WTC11 (cell line): ENCODE measurements around the gene SLU7. TPM values are rescaled to one million over a fixed set of nuclear protein-coding genes. Genes with fewer than 3 reads are reported as not detected.

Source experiments
- ATAC-seq: fragments of 200-7000 bp; cut with Tn5 transposase; 2 replicates; pipeline ENCODE4 v1.10.0; 2021; ENCODE audit warnings: mild to moderate bottlenecking, moderate library complexity
- CTCF ChIA-PET: fragments of 300-600 bp; sonication (Branson Sonifier 250); formaldehyde crosslinking; loops from one replicate; lab custom pipeline; 2021; ENCODE audit warnings: antibody characterized with exemption; lab: Charles Lee
- POLR2A ChIA-PET: fragments of 350-600 bp; sonication (Branson Sonifier 250); formaldehyde crosslinking; loops from one replicate; lab custom pipeline; 2021; ENCODE audit warnings: antibody characterized with exemption; lab: Charles Lee
- DNase-seq: peaks from one replicate; pipeline ENCODE4 v3.0.0; 2021; ENCODE audit warnings: low spot score
- H3K27ac Mint-ChIP-seq: 2 replicates; pipeline ENCODE4 v1.8.0; 2021; ENCODE audit warnings: mixed read lengths
- H3K27me3 Mint-ChIP-seq: 2 replicates; pipeline ENCODE4 v1.8.0; 2021; ENCODE audit warnings: low read depth, mild to moderate bottlenecking, moderate library complexity, mixed read lengths
- H3K36me3 Mint-ChIP-seq: 2 replicates; pipeline ENCODE4 v1.8.0; 2021; ENCODE audit warnings: mixed read lengths
- H3K4me1 Mint-ChIP-seq: 2 replicates; pipeline ENCODE4 v1.8.0; 2022; ENCODE audit warnings: mixed read lengths
- H3K4me3 Mint-ChIP-seq: 2 replicates; pipeline ENCODE4 v1.8.0; 2021; ENCODE audit warnings: mild to moderate bottlenecking, moderate library complexity, mixed read lengths
- H3K9me3 Mint-ChIP-seq: 2 replicates; pipeline ENCODE4 v1.8.0; 2021; ENCODE audit warnings: mixed read lengths
- ATF1 ChIP-seq: sonication (generic); formaldehyde crosslinking; IDR thresholded peaks from 2 replicates; pipeline ENCODE4 v1.8.1; 2023; ENCODE audit warnings: mild to moderate bottlenecking, moderate library complexity, missing genetic modification reagents
- ATF3 ChIP-seq: sonication (generic); formaldehyde crosslinking; conservative IDR thresholded peaks from 2 replicates; pipeline ENCODE4 v1.8.1; 2022; ENCODE audit warnings: mild to moderate bottlenecking, missing genetic modification reagents
- CREB1 ChIP-seq: sonication (generic); formaldehyde crosslinking; IDR thresholded peaks from 2 replicates; pipeline ENCODE4 v1.8.0; 2023; ENCODE audit warnings: mild to moderate bottlenecking, missing genetic modification reagents
- CREM ChIP-seq: sonication (generic); formaldehyde crosslinking; IDR thresholded peaks from 2 replicates; pipeline ENCODE4 v1.8.1; 2022; ENCODE audit warnings: mild to moderate bottlenecking, missing genetic modification reagents, moderate library complexity
- CTCF ChIP-seq: fragments of 200-600 bp; IDR thresholded peaks from 2 replicates; pipeline ENCODE4 v1.8.0; 2022; ENCODE audit warnings: antibody characterized with exemption
- E2F1 ChIP-seq: sonication (generic); formaldehyde crosslinking; IDR thresholded peaks from 2 replicates; pipeline ENCODE4 v1.8.0; 2022; ENCODE audit warnings: mild to moderate bottlenecking, missing genetic modification reagents
- ELF4 ChIP-seq: sonication (generic); formaldehyde crosslinking; IDR thresholded peaks from 2 replicates; pipeline ENCODE4 v1.8.1; 2022; ENCODE audit warnings: low read depth, mild to moderate bottlenecking, moderate library complexity, missing genetic modification reagents
- ERG ChIP-seq: fragments of 250-450 bp; sonication (Bioruptor Pico); IDR thresholded peaks from 2 replicates; pipeline ENCODE4 v1.8.0; 2021; ENCODE audit warnings: mild to moderate bottlenecking
- FOXP1 ChIP-seq: sonication (generic); formaldehyde crosslinking; IDR thresholded peaks from 2 replicates; pipeline ENCODE4 v1.8.0; 2022; ENCODE audit warnings: missing genetic modification reagents, mild to moderate bottlenecking, moderate library complexity, borderline replicate concordance
- HMGXB4 ChIP-seq: sonication (generic); formaldehyde crosslinking; IDR thresholded peaks from 2 replicates; pipeline ENCODE4 v1.8.1; 2023; ENCODE audit warnings: mild to moderate bottlenecking, moderate library complexity, missing genetic modification reagents
- JAZF1 ChIP-seq: fragments of 250-450 bp; sonication (Bioruptor Pico); IDR thresholded peaks from 2 replicates; pipeline ENCODE4 v1.9.0; 2021; ENCODE audit warnings: moderate library complexity, mild to moderate bottlenecking, inconsistent platforms
- JUN ChIP-seq: sonication (generic); formaldehyde crosslinking; IDR thresholded peaks from 2 replicates; pipeline ENCODE4 v1.8.0; 2023; ENCODE audit warnings: mild to moderate bottlenecking, missing genetic modification reagents
- NR3C1 ChIP-seq: sonication (generic); formaldehyde crosslinking; conservative IDR thresholded peaks from 2 replicates; pipeline ENCODE4 v1.8.1; 2023; ENCODE audit warnings: low read depth, mild to moderate bottlenecking, missing genetic modification reagents
- PRDM15 ChIP-seq: sonication (generic); formaldehyde crosslinking; IDR thresholded peaks from 2 replicates; pipeline ENCODE4 v1.8.0; 2022; ENCODE audit warnings: missing genetic modification reagents
- RORB ChIP-seq: fragments of 250-450 bp; sonication (Bioruptor Pico); IDR thresholded peaks from 2 replicates; pipeline ENCODE4 v1.9.0; 2021; ENCODE audit warnings: mild to moderate bottlenecking
- TP53 ChIP-seq: sonication (generic); formaldehyde crosslinking; IDR thresholded peaks from 2 replicates; pipeline ENCODE4 v1.8.1; 2023; ENCODE audit warnings: mild to moderate bottlenecking, missing genetic modification reagents
- ZBTB43 ChIP-seq: sonication (generic); formaldehyde crosslinking; IDR thresholded peaks from 2 replicates; pipeline ENCODE4 v1.8.1; 2023; ENCODE audit warnings: mild to moderate bottlenecking, missing genetic modification reagents
- ZMAT4 ChIP-seq: fragments of 250-450 bp; sonication (Bioruptor Pico); IDR thresholded peaks from 2 replicates; pipeline ENCODE4 v1.9.0; 2021; ENCODE audit warnings: mild to moderate bottlenecking
- ZNF138 ChIP-seq: sonication (generic); formaldehyde crosslinking; conservative IDR thresholded peaks from 2 replicates; pipeline ENCODE4 v1.8.1; 2022; ENCODE audit warnings: mild to moderate bottlenecking, moderate library complexity, missing genetic modification reagents
- ZNF416 ChIP-seq: fragments of 250-450 bp; sonication (Bioruptor Pico); IDR thresholded peaks from 2 replicates; pipeline ENCODE4 v1.9.0; 2021; ENCODE audit warnings: mild to moderate bottlenecking, inconsistent platforms
- ZSCAN18 ChIP-seq: fragments of 250-450 bp; sonication (Bioruptor Pico); IDR thresholded peaks from 2 replicates; pipeline ENCODE4 v2.1.2; 2022; ENCODE audit warnings: mild to moderate bottlenecking, moderate library complexity
- total RNA-seq: library from RNA; stranded (reverse); gene quantifications from 3 replicates; pipeline ENCODE4 v1.2.3, GENCODE V29; 2021

The SLU7 gene
- total RNA-seq, 1 experiment from 2014 or later = 32.5 TPM

- no peak overlapping the region for H3K4me3 Mint-ChIP-seq
- no peaks in the 10 kb centered on the region; the same call in 1 of the 2 replicates for H3K27me3 Mint-ChIP-seq
- peaks cover 3% of the 10 kb centered on the region for H3K4me1 Mint-ChIP-seq
- POLR2A ChIA-PET = no interaction called here
- peaks cover 18% of the 10 kb centered on the region; the same call in 1 of the 2 replicates for H3K9me3 Mint-ChIP-seq
- H3K27ac Mint-ChIP-seq = no peak overlapping the region
- no peaks in the 10 kb centered on the region for H3K36me3 Mint-ChIP-seq
- TF ChIP-seq ATF1 (CRISPR knock-in tag) (no peak), PRDM15 (CRISPR knock-in tag) (no peak), RORB (CRISPR knock-in tag) (no peak), ELF4 (CRISPR knock-in tag) (no peak), HMGXB4 (CRISPR knock-in tag) (no peak), JUN (CRISPR knock-in tag) (no peak), ZNF416 (no peak), TP53 (CRISPR knock-in tag) (no peak), CREB1 (CRISPR knock-in tag) (no peak), ZBTB43 (CRISPR knock-in tag) (no peak), CREM (CRISPR knock-in tag) (no peak)
- TF ChIP-seq, all 79 proteins: peak for 0
- no peak for DNase-seq
- ATAC-seq = no peak
- CTCF ChIA-PET = interaction anchor here (0.6 to 1.3 kb wide), 2 partner anchors 10 to 59 kb away, joined by 4 to 5 read pairs; no protein-coding TSS in a partner anchor
These were observed 30.0 kb upstream of the SLU7 start for GRCh38 chr5:160448886-160449285.

GRCh38 chr5:160445751-160446150 lies 26.9 kb upstream of the SLU7 start:
- no peaks in the 10 kb centered on the region for H3K36me3 Mint-ChIP-seq
- no peak for ATAC-seq
- H3K27me3 Mint-ChIP-seq = no peaks in the 10 kb centered on the region; the same call in 1 of the 2 replicates
- POLR2A ChIA-PET = no interaction called here
- H3K4me3 Mint-ChIP-seq = no peak overlapping the region
- DNase-seq = no peak
- H3K27ac Mint-ChIP-seq = no peak overlapping the region
- peaks cover 18% of the 10 kb centered on the region; the same call in 1 of the 2 replicates for H3K9me3 Mint-ChIP-seq
- H3K4me1 Mint-ChIP-seq = peaks cover 11% of the 10 kb centered on the region
- CTCF ChIA-PET = no interaction called here
- no peak for TF ChIP-seq JUN (CRISPR knock-in tag)
- no peak for TF ChIP-seq ZSCAN18 (CRISPR knock-in tag)
- no peak for TF ChIP-seq ATF3 (CRISPR knock-in tag)
- TF ChIP-seq CTCF = no peak
- no peak for TF ChIP-seq ZMAT4 (CRISPR knock-in tag)
- no peak for TF ChIP-seq E2F1 (CRISPR knock-in tag)
- TF ChIP-seq ERG (CRISPR knock-in tag) = no peak
- no peak for TF ChIP-seq ZNF138
- TF ChIP-seq FOXP1 (CRISPR knock-in tag) = no peak
- TF ChIP-seq NR3C1 (CRISPR knock-in tag) = no peak
- no peak for TF ChIP-seq JAZF1 (CRISPR knock-in tag)
- TF ChIP-seq ZNF416 = no peak
